Measurements from ENCODE around the gene LDAF1. TPM values are rescaled to one million over a fixed set of nuclear protein-coding genes. Genes with fewer than 3 reads are reported as not detected.

The LDAF1 gene
- total RNA-seq, 1 experiment from 2014 or later, result 18.7 TPM

DNA sequence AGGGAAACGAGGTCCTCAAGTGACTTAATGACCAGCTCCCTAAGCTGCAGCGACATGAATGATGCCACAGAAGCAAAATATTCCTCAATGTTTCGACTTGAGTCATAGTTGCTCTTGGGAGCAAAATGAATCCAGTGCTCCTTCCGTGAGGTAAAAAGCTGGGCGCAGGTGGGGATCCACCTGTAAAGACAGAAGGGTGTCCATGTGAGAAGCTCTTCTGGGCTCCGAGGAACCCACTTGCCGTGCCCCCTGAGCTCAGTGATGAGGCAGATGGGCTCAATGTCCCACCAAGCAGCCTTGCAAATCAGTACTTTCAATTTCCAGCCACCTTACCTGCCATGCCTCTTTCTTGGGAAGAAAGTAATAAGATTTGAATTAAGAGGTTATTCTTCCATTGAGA, 33.3 kb upstream of the LDAF1 start:
- no CpG with 5 or more reads among the region's 7 CpGs for WGBS (ENCODE audit: extremely low coverage, insufficient read length, low lambda C conversion rate)

More for the DNA sequence above, 33.3 kb upstream of the LDAF1 start:
- Histone ChIP-seq H3K23ac (ENCODE audit: insufficient read length, low read depth, low read length) (no peak overlapping the region), H2BK15ac (ENCODE audit: low read depth, low read length) (no peak overlapping the region), H3K4ac (ENCODE audit: low read depth, low read length) (no peak overlapping the region), H3K14ac (ENCODE audit: insufficient read depth, low read length) (no peak overlapping the region), H4K8ac (replicated peaks; ENCODE audit: insufficient read length, low read depth, low read length) (no peak overlapping the region), H3K9me3 (ENCODE audit: control insufficient read depth, low read depth, low read length) (no peaks in the 10 kb centered on the region), H3K79me2 (ENCODE audit: insufficient read depth, low read length) (no peaks in the 10 kb centered on the region), H4K20me1 (ENCODE audit: control insufficient read depth, insufficient read depth, insufficient read length) (no peaks in the 10 kb centered on the region), H3K4me1 (ENCODE audit: insufficient read depth, low read length) (no peaks in the 10 kb centered on the region; the same call in 1 of the 2 replicates), H3K4me2 (ENCODE audit: insufficient read depth, insufficient read length, low read length) (no peak overlapping the region), H2BK20ac (ENCODE audit: low read depth, low read length, poor library complexity, severe bottlenecking) (no peak overlapping the region), H3K79me1 (ENCODE audit: insufficient read depth, low read depth, low read length, poor library complexity, severe bottlenecking) (no peaks in the 10 kb centered on the region), H3K18ac (ENCODE audit: insufficient read length, low read depth, low read length) (no peak overlapping the region), H2AK5ac (ENCODE audit: insufficient read length, low read length) (no peak overlapping the region), H2AFZ (ENCODE audit: low read length) (no peak overlapping the region), H3K27me3 (ENCODE audit: insufficient read depth, low read length) (no peaks in the 10 kb centered on the region), H4K5ac (ENCODE audit: insufficient read length, low read depth, low read length) (no peak overlapping the region), H3T11ph (ENCODE audit: low read length) (no peak overlapping the region), H4K91ac (ENCODE audit: insufficient read length, low read depth, low read length) (no peak overlapping the region), H3K27ac (ENCODE audit: insufficient read length, low read depth, low read length) (no peak overlapping the region), H3K56ac (ENCODE audit: insufficient read length, low read depth, low read length) (no peak overlapping the region), H3K23me2 (ENCODE audit: insufficient read length, low read depth, low read length, poor library complexity, severe bottlenecking) (no peaks in the 10 kb centered on the region), H2BK120ac (ENCODE audit: low read depth, low read length, poor library complexity, severe bottlenecking) (no peak overlapping the region), H2BK5ac (ENCODE audit: insufficient read length, low read length) (no peak overlapping the region), H3K9ac (ENCODE audit: extremely low read depth, insufficient read length, low read length) (no peak overlapping the region), H2BK12ac (ENCODE audit: insufficient read length, low read depth, low read length) (no peak overlapping the region)
- no peaks in the 10 kb centered on the region for H3K36me3 Mint-ChIP-seq (ENCODE audit: insufficient read depth in 1 of 3, low read depth in 3 of 3)
- H3K27ac Mint-ChIP-seq, result no peak overlapping the region
- H3K4me3 Mint-ChIP-seq, result no peak overlapping the region
- DNase-seq, result no peak
- no peaks in the 10 kb centered on the region for H3K27me3 Mint-ChIP-seq (ENCODE audit: low read depth)
- H3K4me1 Mint-ChIP-seq, result peaks cover 14 to 26% of the 10 kb centered on the region in 2 experiments
- no peak for TF ChIP-seq CTCF (conservative IDR thresholded peaks at IDR 0.05)
- H3K9me3 Mint-ChIP-seq, result no peaks in the 10 kb centered on the region
